HT-29 (cell line): ENCODE results near the gene MBD5. TPM values are rescaled to one million over a fixed set of nuclear protein-coding genes. Genes with fewer than 3 reads are reported as not detected.

Experiments
- DNase-seq: peaks from one replicate; pipeline ENCODE4 v3.0.0-alpha.2; 2015; ENCODE audit warnings: low spot score
- total RNA-seq: library from RNA; depleted of rRNA; stranded (reverse); fragments of >200 nt; shearing (Covaris generic); gene quantifications from 2 replicates; pipeline ENCODE4 v1.2.3, GENCODE V29; 2014

The MBD5 gene
- total RNA-seq, 1 experiment from 2014 or later: 14.1 TPM

DNA sequence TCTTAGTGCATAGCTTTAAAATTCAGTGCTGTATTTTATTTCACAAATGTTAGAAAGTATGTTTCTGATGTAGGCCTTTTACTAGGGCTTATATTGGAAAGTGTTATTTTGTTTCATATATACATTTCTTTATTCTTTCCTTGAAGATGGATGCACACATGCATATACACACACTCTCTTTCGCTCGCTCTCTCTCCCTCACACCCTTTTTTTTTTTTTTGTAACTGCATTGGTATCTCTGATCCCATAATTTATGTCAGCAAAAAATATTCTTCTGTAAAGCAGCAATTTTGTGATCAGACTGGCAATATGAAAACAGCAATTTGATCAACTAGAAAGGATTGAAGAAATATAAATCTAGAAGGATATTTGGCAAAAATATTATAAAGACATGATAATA, 2.0 kb downstream of the MBD5 start:
- DNase-seq: no peak

DNA sequence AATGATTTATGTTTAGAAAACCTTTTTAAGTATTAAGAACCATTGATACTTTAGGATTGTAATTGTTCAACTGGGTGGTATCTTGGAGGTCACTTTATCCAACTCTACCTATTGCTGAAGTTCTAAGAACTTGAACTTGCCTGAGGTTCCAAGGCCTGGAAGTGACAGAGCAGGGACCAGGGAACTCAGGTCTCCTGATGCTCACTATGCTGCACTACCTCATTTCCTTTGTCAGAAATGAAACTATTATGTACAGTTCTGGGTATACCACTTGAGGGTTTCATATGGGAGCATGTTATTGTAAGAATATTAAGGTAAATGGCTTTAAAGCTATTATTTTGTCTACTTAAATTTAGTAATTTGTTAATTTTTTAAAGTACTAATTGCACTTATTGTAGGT, 3.0 kb downstream of the MBD5 start:
- no peak for DNase-seq

DNA sequence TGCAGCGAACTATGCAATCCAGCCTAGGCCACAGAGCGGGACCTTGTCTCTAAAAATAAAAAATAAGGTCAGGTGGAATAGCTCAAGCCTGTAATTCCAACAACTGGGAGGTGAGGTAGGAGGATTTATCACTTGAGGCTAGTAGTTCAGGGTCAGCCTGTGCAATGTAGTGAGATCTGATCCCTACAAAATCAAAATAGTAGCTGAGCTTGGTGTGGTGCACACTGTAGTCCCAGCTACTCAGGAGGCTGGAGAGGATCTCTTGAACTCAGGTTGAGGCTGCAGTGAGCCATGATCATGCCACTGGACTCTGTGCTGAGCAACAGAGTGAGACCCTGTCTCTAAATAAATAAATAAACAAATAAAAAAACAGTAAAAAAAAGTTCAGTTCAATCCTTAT, 5.7 kb downstream of the MBD5 start:
- no peak for DNase-seq

DNA sequence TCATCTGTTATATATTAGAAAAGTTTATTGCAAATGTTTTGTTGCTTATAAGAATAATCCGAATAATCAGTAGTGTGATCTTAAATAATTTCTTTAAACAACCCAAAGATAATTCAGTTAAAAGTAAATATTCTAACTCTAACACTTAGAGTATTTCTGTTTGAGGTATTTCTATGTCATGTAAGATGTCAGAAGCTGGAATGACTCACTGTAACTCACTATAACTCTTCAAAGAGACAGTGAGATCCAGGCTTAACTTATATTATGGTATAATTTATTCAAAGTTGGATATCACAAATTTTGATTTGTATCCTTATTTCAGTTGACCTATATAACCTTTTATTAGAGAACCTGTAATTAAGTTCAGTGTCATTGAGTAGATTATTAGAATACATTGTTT, 6.9 kb downstream of the MBD5 start:
- no peak for DNase-seq

DNA sequence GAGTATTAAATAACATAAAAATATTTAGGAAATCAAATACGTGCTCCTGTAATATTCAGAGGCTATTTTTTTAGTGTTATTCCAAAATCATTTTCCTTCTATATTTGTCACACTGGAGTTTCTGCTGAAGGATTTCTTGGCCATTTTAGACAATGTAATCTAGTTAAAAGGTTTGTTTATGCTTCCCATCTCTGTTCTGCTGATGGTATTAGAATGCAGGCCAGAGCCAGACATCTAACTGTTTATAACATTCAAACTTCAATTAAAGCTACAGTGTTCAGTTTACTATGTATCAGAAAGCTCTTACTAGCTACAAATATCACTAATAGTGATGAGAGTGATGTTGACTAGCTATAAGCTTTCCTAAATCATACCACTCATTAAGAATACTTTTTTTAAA, 7.9 kb downstream of the MBD5 start:
- DNase-seq: no peak

DNA sequence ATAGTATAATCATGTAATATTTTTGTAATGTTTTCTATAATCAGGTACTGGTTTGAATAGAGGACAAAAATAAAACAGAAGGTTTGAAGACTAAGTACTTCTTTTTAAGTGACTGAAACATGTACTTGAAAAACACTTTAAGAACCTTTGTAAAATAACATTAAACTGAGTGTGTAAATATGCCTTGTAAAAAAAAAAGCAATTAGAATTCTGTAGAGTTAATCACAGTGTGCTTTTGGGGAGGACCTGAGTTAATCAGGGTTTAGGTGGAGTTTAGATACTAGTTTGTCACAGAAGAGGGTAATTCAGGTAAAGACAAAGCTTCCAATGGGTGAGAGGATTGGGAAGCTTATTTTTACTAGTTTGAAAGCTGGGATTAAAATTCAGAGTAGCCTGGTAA, 10.3 kb downstream of the MBD5 start:
- DNase-seq: no peak

DNA sequence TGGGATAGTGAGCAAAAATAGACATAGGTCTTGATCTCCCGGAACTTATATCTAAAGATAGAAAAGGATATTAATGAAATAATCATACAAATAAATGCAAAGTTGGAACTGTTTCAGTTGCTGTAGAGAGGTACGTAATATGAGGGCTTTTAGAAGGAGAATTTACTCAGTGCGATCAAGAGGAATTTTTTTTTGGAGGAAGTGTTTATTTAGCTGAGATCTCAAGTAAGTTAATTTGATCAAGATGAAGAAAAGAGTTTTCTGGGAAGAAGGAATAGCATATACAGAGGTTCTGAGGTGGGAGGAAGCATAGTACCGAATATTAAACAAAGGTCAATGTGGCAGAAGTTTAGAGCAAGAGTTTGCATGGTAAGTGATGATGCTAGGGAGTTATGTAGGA, 11.3 kb downstream of the MBD5 start:
- DNase-seq: no peak

DNA sequence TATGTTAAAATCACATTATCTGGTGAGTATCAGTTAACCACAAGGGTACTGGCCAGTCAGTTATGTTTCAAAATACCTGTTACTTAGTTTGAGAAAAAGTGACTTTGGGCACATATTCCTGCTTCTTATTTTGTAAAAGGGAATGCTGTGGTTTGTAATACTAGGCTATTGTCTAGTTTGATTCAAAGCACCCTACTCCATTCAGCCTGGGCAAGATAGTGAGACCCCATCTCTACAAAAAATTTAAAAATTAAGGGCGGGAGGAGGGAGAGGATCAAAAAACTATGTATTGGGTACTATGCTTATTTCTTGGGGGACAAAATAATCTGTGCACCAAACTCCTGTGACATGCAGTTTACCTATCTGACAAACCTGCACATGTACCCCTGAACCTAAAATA, 18.9 kb downstream of the MBD5 start:
- no peak for DNase-seq

DNA sequence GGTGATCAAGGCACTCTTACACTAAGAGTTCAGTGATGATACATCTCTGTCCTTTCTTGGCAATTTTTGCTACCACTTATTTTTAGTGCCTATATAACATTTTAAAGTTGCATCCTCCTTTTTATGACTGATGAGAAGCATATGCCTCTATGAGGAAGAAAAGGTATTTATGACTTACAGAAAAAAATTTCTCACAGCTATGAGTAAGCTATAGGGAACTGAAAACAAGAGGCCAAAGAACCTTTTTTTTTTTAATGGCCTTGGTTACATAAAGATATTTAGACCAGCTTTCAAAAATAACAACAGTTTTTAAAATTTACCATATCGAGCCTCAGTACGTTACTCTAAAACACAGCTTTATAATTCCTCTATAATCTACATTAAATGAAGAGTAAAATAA, 21.3 kb downstream of the MBD5 start:
- no peak for DNase-seq

DNA sequence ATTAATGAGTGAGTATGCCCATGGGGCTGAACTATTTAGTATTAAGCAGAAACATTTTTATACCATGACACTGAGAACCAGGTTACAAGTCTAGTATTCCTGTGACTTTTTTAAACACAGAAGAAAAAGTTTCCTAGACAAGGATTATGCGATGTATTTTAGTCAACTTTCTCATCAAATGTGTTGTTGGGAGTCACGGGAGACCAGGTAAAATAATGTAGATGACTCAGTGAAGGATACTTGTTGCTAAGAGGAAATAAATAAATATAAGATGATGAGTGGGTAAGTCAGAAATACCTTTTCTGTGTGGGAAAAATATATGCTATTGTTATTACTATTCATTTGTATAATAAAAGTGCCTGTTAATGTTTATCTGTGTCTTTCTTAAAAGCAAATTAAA, 23.4 kb downstream of the MBD5 start:
- DNase-seq: no peak

DNA sequence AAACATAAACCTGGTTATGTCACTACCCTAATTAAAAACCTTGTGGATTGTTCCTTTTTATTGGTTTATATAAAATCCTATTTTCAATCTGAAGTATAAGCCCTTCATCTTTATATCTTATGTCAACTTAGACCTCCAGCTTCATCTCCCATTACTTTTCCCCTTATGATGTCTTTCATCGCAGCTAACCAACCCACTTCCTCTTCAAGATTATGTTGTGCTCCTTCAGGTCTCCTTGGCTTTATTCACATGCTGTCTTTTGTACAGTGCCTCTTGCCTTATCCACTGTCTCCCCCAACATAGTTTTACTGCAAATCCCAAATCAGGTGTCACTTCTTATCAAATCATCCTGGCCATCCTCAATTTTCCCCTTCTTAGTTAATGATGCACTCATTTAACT, 25.9 kb downstream of the MBD5 start:
- no peak for DNase-seq

DNA sequence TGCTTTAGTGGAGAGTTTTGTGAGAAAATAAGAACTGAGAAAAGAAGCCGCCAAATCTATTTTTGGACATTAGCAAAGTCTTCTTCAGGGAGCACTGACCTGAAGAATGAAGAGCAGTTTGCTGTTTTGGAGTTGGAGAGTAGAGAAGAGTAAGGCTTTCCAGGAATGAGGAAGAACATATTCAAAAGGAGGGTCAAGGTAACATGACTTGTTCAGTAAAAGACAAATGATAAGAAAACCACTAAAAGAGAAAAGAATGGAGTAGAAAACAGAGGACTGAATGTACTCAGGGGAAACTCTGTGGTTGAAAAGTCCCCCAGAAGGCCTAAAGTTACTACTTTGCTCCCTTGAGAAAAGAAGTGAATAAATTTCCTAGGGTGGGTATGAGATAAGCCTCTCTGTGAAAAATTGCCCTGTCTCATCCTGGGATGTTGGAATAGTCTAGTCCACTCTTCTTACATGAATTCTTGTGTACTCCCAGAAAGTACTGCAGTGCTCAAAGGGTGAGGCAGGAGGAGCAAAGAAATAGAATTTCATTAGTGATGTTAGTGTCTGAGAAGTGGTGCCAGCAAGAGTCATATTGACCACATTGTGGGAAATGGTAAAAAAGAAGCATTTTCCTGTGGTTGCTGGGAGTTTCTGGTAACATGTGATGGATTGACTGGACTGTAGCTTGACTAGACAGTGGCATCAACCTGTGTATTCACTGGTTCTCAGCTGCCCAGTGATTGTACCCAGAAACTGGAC, 27.8 kb downstream of the MBD5 start:
- DNase-seq: no peak

DNA sequence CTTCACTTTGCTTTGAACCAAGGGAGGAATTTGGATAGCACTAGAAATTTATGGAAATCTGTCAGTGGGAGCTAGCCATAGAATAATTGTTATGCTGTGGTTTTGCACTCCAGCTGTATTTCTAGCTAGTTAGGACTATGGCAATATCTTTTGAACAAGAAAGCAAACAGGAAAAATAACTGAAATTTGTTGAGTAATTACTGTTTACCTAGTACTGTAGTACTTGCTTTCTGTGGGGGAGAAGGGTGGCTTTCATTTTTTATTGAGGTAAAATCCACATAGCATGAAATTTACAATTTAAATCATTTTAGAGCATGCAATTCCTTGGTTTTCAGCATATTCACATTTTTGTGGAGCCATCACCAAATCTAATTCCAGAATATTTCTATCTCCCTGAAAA, 28.4 kb downstream of the MBD5 start:
- no peak for DNase-seq

DNA sequence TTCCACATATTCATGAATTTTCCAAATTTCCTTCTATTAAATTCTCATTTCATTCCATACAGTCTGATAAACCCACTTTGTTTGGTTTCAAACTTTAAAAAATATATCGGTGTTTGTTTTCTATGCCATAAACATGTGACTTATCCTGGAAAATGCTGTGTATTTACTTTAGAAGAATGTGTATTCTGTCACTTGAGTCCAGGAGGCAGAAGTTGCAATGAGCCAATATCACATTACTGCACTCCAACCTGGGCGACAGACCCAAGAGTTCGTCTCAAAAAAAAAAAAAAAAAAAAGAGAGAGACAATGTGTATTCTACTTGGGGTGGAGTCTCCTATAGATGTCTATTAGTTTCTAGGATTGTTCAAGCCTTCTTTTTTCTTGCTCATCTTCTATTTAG, 31.8 kb downstream of the MBD5 start:
- no peak for DNase-seq

DNA sequence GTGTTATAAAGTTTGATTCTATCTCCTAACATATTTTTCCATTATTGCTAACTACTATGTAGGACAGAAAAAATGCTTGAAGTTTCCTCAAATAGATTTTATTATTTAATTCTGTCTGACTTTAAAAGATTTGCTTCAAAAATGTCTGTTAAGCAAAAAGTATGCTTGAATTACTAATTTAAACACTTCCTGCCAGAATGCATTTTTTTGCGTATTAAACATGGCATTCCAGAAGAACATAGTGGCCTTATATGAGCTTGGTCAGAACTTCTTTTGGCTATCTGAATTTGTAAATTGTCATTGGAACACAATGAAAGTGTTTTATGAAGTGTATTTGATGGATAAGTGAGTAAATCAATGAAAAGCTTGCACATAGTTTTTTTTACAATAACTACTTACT, 37.8 kb downstream of the MBD5 start:
- DNase-seq: no peak

DNA sequence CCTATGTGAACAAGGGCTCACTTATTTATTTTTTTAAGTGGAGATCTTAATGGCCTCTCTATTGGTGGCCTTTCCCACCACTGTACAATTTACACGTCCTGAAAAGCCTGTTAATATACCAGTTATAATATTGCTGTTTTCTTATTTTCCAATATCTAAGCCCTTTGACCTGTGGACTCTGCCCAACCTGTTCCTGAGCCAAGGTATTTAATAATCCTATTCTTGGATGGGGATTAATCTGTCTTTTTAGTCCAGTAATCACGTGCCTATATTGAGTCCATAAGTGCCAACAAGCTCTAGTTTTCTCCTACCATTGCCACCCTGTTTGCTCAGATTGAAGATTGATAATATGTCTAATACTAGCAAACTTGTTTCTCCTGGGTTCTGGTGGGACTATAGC, 42.7 kb downstream of the MBD5 start:
- DNase-seq: no peak

DNA sequence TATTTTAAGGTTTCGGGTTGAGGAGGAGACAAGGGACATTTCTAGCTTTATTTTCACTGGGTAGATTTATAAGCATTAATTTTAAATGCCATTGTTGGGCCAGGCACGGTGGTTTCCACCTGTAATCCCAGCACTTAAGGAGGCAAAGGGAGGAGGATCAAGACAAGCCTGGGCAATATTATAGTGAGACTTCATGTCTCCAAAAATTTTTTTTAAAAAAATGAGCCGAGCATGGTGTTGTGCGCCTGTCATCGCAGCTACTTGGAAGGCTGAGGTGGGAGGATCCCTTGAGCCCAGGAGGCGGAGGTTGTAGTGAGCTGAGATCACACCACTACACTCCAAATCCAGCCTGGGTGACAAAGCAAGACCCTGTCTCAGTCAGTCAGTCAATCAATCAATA, 45.0 kb downstream of the MBD5 start:
- DNase-seq: no peak

DNA sequence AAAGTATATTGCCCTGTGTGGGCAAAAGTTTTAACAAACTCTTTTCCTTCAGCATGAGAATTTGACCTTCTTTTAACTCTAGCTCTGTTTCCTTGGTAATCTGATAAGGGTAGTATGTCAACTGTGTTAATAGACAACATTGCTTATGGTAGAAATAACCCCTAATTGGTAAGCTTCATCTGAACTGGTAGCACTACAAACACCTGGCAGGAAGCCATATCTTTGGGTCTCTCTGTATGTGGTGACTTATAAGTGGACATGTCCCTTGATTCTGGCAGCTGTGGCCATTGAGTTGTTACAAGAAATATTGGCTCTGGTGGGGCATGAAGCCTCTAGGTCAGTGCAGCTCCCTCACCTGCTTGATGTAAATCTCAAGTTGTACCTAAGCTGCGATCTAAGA, 46.9 kb downstream of the MBD5 start:
- DNase-seq: no peak

DNA sequence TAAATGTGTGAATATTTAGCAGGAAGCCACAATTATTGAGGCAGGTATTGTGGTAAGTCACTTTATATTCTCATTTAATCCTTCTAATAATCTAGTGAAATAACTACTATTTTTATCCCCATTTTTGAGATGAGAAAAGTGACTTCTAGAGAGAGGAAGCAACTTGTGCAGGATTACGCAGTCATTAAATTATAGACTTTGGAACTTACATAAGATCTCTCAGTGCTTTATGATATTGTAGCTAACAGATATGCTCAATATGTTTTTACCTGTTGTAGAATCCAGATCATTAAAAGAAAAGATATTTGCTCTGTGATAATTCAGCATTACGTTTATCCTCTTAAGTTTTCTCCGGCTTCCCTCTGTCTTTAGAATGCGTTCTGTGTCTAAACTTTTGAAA, 50.5 kb downstream of the MBD5 start:
- DNase-seq: no peak

DNA sequence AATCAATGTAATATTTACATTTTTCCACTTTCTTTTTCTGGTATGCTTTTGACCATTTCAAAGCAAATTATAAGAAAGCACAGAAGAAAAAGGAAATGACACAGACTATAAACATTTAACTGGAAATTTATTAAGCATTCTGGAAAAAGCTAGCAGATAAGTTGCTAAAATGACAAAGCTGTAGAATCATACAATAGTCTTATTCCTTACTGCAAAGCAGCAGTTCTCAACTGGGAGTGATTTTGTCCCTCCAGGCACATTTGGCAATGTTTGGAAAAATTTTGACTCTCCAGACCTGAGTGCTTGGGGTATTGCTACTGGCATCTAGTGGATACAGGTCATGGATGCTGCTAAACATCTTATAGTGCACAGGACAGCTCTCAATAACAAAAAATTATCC, 75.1 kb downstream of the MBD5 start:
- DNase-seq: no peak

DNA sequence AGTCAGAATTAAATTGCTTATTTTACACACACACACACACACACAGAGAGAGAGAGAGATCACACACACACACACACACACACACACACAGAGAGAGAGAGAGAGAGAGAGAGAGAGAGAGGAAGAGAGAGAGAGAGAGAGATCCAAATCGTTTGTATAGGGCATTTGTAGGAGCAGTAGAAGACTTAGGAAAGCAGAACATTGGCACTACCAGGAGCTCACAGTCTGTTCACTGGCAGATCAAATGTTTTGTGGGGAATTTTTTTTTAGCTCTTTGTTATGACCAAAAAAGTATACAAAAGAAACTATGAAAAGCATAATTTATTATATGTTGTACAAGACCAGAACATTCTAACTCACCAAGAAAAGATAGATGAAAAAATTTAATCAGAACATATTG, 81.8 kb downstream of the MBD5 start:
- no peak for DNase-seq

DNA sequence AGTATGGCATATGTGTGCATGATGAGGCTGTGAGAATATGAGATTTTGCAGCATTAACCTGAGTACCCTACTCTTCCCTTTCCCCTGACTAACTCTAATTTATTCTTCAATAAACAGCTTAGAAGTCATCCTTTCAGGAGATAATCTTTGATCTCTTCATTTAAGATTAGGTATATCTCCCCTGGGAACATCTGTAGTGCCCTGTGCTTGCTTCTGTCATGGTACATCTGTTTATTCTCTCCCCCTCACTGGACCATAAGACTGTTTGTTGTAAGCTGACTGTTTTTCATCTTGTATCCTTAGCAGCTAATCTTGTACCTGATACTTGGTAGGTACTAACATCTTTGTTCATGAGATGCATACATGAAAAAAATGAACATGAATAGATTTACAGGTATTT, 83.1 kb downstream of the MBD5 start:
- DNase-seq: no peak

DNA sequence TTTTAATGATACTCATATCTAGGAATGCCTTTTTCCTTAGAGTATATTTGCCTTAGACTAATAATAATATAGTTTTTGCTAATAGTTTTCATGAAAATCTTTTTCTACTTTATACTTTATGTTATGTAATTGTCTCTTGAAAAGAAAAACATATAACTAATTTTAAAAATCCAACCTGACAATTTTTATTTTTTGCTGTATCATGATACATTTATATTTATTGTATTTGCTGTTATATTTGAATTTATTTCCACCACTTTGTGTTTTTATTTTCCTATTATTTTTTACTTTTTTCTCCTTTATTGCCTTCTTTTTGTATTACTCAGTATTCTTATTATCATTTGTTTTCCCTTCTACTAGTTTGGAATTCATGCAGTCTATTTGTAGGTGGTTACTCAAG, 85.4 kb downstream of the MBD5 start:
- DNase-seq: no peak

DNA sequence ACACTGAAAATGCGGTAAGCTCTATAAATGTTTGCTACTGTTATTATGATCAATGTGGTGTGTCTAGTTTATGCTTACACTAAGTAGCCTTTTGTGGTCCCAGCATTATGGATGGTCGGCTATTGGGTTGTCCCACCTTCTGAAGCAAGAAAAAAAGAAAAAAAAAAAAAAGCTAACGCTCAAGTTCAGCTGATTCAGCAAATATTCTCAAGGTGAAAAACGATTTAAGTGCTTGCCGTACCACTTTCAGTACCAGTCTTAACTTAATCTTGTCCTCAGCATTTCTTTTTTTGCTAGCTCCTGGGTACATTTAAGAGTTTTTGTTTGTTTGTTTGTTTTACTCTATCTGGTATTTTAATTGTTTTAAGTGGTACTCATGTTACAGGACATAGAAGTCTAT, 87.5 kb downstream of the MBD5 start:
- DNase-seq: no peak
